Peyer's patch (tissue), 4 donors: ENCODE data around the gene NRG3. TPM values are rescaled to one million over a fixed set of nuclear protein-coding genes. Genes with fewer than 3 reads are reported as not detected.

Experiments
- DNase-seq, 3 donors: peaks; one replicate each; pipeline ENCODE4 v3.0.0-alpha.2; 2017 to 2019
- H3K27ac ChIP-seq, 4 donors: fragments of 200-600 bp; sonication (generic); one replicate each; pipeline ENCODE4 v1.5.1; 2016 to 2019
- H3K27me3 ChIP-seq, 2 donors: fragments of 200-600 bp; sonication (generic); one replicate each; pipeline ENCODE4 v1.5.1; 2019
- H3K36me3 ChIP-seq, 3 donors: fragments of 200-600 bp; sonication (generic); one replicate each; pipeline ENCODE4 v1.5.1; 2016 to 2019
- H3K4me1 ChIP-seq, 4 donors: fragments of 200-600 bp; sonication (generic); one replicate each; pipeline ENCODE4 v1.5.1; 2016 to 2019
- H3K4me3 ChIP-seq, 4 donors: fragments of 200-600 bp; sonication (generic); 1 replicate in 3 of 4; 2 replicates in 1 of 4; pipeline ENCODE4 v1.5.1; 2016 to 2019; ENCODE audit warnings: mild to moderate bottlenecking in 1 of 4
- H3K9me3 ChIP-seq, 4 donors: fragments of 200-600 bp; sonication (generic); one replicate each; pipeline ENCODE4 v1.5.1; 2016 to 2019; ENCODE audit warnings: mild to moderate bottlenecking in 1 of 4
- POLR2A ChIP-seq, 2 donors: fragments of 450-650 bp; IDR thresholded peaks; one replicate each; pipeline ENCODE4 v1.5.1; 2017; ENCODE audit warnings: antibody characterized with exemption in 2 of 2, mild to moderate bottlenecking in 2 of 2, moderate library complexity in 2 of 2
- total RNA-seq, 4 donors: library from RNA; depleted of rRNA; stranded (reverse); fragments of >200 nt; gene quantifications; one replicate each; pipeline ENCODE4 v1.1.0, GENCODE V29; 2016
- TF ChIP-seq, protein P1 (sequence below), 6 experiments: fragments of 450-650 bp in 4 of 6; fragments of 200-600 bp in 2 of 6; sonication (generic) in 1 of 6; IDR thresholded peaks; one replicate each; pipeline ENCODE4 v1.5.1; 2017 to 2019; ENCODE audit warnings: antibody characterized with exemption in 6 of 6, mild to moderate bottlenecking in 3 of 6, moderate library complexity in 1 of 6

NRG3 gene
- total RNA-seq, 4 donors from 2014 or later, result not detected

DNA sequence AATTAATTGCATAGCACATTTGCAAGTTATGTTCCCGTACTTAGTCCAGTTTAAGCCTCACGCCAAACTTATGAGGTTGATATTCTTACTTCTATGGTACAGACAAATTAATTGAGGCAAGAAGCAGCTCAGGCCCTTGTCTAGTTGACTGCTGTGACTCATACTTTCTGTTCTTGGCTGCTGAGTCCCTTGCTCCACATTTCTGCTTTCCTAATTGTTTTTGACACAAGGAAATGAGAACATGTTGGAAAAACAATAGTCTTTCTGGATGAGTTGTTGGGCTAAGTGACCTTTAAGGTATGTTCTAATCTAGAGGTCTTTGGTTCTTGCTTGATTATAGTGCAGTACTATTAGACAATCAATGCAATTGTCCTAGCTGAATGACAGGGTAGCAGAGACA lies 331.8 kb downstream of the NRG3 start:
- no peak for TF ChIP-seq POLR2A (IDR thresholded peaks at IDR 0.05)
- TF ChIP-seq, protein P1, sequence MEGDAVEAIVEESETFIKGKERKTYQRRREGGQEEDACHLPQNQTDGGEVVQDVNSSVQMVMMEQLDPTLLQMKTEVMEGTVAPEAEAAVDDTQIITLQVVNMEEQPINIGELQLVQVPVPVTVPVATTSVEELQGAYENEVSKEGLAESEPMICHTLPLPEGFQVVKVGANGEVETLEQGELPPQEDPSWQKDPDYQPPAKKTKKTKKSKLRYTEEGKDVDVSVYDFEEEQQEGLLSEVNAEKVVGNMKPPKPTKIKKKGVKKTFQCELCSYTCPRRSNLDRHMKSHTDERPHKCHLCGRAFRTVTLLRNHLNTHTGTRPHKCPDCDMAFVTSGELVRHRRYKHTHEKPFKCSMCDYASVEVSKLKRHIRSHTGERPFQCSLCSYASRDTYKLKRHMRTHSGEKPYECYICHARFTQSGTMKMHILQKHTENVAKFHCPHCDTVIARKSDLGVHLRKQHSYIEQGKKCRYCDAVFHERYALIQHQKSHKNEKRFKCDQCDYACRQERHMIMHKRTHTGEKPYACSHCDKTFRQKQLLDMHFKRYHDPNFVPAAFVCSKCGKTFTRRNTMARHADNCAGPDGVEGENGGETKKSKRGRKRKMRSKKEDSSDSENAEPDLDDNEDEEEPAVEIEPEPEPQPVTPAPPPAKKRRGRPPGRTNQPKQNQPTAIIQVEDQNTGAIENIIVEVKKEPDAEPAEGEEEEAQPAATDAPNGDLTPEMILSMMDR (IDR thresholded peaks at IDR 0.05), result no peak
- DNase-seq, result no peak

DNA sequence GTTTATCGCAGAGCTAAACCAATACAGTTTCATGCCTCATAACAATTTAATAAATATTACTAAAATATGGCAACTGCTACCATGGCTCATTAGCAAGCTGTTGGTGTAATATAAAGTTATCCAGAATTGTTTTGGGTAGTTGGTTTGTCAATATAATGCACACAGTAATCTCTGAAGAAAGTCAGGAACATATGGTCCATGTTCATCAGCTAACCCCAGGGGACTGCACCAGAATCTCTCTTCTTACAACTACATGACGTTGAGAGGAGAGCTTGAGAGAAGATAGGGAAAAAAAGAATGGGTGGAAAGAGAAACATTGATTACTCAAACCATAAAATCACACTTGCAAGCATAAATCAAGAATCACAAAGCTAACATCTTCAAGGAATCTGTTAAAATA lies 333.7 kb downstream of the NRG3 start:
- Histone ChIP-seq H3K4me3 (no peak overlapping the region), H3K27ac (no peak overlapping the region), H3K9me3 (no peaks in the 10 kb centered on the region), H3K4me1 (no peaks in the 10 kb centered on the region), H3K27me3 (no peaks in the 10 kb centered on the region), H3K36me3 (no peaks in the 10 kb centered on the region)
- no peak for DNase-seq
- TF ChIP-seq, protein P1 (IDR thresholded peaks at IDR 0.05), result no peak
- no peak for TF ChIP-seq POLR2A (IDR thresholded peaks at IDR 0.05)

More for the DNA sequence above, 331.8 kb downstream of the NRG3 start:
- Histone ChIP-seq H3K4me1 (no peaks in the 10 kb centered on the region), H3K9me3 (no peaks in the 10 kb centered on the region), H3K27ac (no peak overlapping the region), H3K4me3 (no peak overlapping the region), H3K36me3 (no peaks in the 10 kb centered on the region), H3K27me3 (no peaks in the 10 kb centered on the region)

DNA sequence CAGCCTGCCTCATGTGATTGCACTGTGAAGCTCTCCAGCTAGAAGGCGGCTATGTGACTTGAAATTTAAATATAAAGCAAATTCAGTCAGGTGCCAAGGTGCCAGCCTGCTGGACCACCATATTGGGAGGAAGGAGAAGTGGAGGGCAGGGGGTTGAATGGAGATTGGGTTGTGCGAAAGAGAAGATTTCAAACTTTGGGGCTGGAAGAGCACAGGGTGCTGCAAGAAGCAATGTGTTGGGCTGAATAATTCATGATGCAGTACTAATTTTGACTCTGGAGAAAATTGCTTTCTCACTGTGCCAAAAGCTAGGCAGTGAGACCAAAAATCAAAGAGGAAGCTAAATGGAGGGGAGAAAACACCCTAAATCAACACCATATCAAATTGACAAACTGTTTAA lies 335.3 kb downstream of the NRG3 start:
- DNase-seq, result no peak
- Histone ChIP-seq H3K27ac (no peak overlapping the region), H3K4me1 (no peaks in the 10 kb centered on the region), H3K4me3 (no peak overlapping the region), H3K27me3 (no peaks in the 10 kb centered on the region), H3K36me3 (no peaks in the 10 kb centered on the region), H3K9me3 (no peaks in the 10 kb centered on the region)
- no peak for TF ChIP-seq POLR2A (IDR thresholded peaks at IDR 0.05)
- TF ChIP-seq, protein P1 (IDR thresholded peaks at IDR 0.05), result no peak

DNA sequence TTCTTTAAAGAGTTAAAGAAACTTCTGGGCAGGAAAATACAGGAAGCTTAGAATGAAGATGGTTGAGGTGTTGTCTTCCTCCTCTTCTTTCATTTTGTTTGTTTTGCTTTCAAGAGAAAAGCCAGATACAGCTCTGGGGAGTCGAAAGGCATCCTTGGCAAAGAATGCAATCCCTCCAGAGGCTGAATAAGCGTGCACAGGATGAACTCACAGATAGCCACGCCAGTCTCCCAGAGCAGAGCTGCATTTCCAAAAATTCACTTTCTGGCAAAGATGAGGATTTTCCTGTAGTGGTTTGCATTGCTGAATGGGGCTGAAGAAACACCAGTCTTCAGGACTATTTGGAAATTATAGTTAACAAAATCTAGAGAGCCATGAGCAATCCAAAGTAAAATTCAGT lies 336.4 kb downstream of the NRG3 start:
- no peak overlapping the region for H3K4me3 ChIP-seq
- H3K4me1 ChIP-seq, result no peaks in the 10 kb centered on the region
- TF ChIP-seq, protein P1 (IDR thresholded peaks at IDR 0.05), result no peak
- TF ChIP-seq POLR2A (IDR thresholded peaks at IDR 0.05), result no peak
- no peak for DNase-seq
- no peak overlapping the region for H3K27ac ChIP-seq
- H3K27me3 ChIP-seq, result no peaks in the 10 kb centered on the region
- no peaks in the 10 kb centered on the region for H3K9me3 ChIP-seq
- H3K36me3 ChIP-seq, result no peaks in the 10 kb centered on the region

DNA sequence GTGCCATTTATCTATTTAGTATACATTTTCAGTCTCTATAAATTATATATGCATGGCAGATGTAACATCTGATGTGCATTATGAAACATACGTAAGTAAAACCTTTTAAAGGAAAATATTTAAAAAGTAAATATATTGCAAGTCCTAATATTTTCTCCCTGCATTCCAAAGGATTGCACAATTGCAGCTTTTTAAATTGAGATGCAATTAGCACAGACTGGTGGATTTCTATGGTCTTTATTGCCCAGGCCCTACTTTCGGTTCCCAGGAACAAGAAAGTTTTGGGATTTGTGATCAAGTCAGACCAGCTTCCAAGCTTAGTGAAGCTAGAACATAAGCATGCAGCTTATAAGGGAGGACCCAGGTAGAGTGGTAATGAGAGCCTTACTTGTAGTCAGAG lies 337.8 kb downstream of the NRG3 start:
- no peak overlapping the region for H3K4me3 ChIP-seq
- no peak for DNase-seq

More for the DNA sequence above, 337.8 kb downstream of the NRG3 start:
- no peaks in the 10 kb centered on the region for H3K4me1 ChIP-seq
- no peak for TF ChIP-seq POLR2A (IDR thresholded peaks at IDR 0.05)
- TF ChIP-seq, protein P1 (IDR thresholded peaks at IDR 0.05), result no peak
- H3K36me3 ChIP-seq, result no peaks in the 10 kb centered on the region
- H3K27ac ChIP-seq, result no peak overlapping the region
- no peaks in the 10 kb centered on the region for H3K9me3 ChIP-seq
- no peaks in the 10 kb centered on the region for H3K27me3 ChIP-seq
